NCI-H774 (cell line): ENCODE results near the gene PYY.
"Not testable (repeated sequence)": the region's sequence is repeated elsewhere in the genome, so short reads cannot be mapped to it uniquely, and the experiment has no call there.

Experiments
- DNase-seq: peaks from one replicate; lab custom pipeline; 2025; lab: John Stamatoyannopoulos, UW

The PYY gene

GRCh38 chr17:43978078-43978477 lies 24.3 kb upstream of the PYY start:
- no peak for DNase-seq

- no peak for DNase-seq
Observed at GRCh38 chr17:43976963-43977837, 23.5 kb upstream of the PYY start.

- DNase-seq, result no peak
Observed at GRCh38 chr17:43975898-43976297, 22.2 kb upstream of the PYY start.

GRCh38 chr17:43974382-43975266 lies 20.9 kb upstream of the PYY start:
- no peak for DNase-seq

- DNase-seq, result not testable (repeated sequence)
Observed at GRCh38 chr17:43972444-43973212, 18.9 kb upstream of the PYY start.

DNA sequence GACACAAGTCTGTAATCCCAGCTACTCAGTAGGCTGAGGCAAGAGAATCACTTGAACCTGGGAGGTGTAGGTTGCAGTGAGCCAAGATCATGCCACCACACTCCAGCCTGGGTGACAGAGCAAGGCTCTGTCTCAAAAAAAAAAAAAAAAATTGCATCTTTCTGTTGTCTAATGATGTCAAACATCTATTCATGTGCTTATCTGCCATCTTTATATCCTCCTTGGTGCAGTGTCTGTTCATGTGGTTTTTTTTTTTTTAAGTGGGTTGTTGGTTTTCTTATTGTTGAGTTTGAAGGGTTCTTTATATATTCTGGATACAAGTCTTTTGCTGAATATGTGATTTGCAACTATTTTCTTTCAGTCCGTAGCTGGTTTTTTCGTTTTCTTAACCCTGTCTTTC lies 17.7 kb upstream of the PYY start:
- not testable (repeated sequence) for DNase-seq

DNA sequence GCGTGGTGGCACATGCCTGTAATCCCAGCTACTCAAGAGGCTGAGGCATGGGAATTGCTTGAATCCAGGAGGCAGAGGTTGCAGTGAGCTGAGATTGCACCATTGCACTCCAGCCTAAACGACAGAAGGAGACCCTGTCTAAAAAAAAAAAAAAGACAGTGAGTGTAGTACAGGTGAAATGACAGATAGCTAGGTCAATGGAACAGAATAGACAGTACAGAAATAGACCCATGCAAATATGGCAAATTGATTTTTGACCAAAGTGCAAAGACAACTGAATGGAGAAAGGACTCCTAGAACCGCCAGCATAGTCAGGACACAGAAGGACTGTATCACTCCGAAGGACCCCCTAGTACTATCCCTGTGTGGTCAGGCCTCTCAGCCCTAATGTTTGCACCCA lies 16.6 kb upstream of the PYY start:
- DNase-seq, result no peak

- DNase-seq, result no peak
Observed at GRCh38 chr17:43967251-43967875, 13.6 kb upstream of the PYY start.

DNA sequence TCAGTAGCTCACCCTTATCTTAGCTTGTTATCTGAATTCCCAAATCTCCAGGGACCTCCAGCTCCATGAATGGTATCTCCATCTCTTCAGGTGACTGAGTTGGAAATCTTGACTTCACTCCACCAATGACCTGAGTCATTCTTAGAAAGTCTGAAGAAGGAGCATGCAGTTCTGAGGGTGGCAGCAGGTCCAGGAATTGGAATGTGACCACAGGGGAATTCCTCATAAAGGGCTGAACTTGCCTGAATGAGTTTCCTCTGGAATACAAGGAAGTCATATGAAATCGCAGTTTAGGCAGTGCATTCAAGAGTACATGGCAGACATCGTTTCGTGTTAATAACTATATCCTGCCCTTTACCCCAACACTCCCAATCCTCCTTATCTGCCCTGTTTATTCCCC lies 12.5 kb upstream of the PYY start:
- no peak for DNase-seq

- no peak for DNase-seq
Observed at GRCh38 chr17:43962479-43962878, 8.7 kb upstream of the PYY start.

DNA sequence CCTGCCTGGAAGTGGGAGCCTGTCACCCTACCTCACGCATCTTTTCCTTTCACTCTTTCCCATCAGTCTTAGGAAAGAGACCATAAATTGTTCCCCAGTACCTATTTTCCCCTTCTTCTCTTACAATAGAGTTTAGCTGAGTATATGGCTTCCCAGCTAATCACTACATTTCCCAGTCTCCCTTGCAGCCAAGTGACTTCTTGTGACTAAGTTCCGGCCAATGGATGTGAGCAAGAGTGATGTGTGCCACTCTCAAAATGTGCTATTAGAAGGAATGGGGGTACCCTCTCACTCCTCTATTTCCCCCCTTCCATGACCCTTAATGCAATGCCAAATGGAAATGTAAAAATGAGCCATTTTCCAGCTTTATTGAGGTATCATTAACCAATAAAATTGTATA lies 8.2 kb upstream of the PYY start:
- DNase-seq, result no peak

- not testable (repeated sequence) for DNase-seq
Observed at GRCh38 chr17:43961292-43961691, 7.6 kb upstream of the PYY start.

DNA sequence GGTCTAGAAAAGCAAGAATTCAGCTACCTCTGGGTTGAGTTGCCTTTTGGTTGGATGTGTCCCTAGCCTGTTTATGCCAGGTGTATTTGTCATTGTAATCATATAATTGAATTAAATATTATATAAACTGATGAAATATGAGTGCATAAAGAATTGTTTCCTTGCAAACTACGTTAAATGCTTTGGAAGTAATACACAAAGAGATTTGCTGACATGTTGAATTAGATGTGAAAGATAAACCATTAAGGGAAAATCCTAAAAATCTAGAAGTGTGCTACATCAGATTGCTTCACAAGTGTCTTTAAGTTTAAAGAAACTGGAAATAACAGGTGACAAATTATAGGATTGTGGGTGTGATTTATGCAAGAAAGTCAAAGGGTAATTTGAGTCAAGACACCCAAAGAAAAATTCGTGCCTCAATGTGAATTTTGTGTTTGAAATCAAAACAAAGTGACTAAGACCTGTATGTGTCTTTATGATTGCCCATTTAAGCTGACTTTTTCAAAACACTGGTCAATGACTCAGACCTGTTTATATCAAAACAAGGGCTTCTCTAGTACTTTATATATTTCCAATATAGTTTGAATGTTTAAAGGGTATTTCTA lies 5.1 kb upstream of the PYY start:
- DNase-seq, result no peak

DNA sequence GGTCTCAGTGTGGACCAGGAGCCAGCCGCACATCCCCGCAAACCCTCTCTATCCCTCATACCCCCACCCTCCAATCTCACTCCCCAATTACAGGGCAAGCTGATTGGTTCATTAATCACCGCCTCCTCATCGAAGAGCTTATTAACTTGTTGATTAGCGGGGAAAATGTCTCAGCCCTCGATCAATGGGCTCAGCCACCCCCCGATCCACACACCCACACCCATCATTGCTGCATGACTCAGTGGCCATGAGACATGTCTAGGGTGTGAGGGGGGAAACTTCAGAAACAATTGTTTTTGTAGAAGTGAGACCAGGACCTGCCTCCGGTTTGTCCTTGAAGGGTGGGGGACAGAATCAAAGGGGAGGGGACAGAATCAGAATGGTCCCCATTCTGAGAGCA lies 2.5 kb upstream of the PYY start:
- DNase-seq, result no peak

DNA sequence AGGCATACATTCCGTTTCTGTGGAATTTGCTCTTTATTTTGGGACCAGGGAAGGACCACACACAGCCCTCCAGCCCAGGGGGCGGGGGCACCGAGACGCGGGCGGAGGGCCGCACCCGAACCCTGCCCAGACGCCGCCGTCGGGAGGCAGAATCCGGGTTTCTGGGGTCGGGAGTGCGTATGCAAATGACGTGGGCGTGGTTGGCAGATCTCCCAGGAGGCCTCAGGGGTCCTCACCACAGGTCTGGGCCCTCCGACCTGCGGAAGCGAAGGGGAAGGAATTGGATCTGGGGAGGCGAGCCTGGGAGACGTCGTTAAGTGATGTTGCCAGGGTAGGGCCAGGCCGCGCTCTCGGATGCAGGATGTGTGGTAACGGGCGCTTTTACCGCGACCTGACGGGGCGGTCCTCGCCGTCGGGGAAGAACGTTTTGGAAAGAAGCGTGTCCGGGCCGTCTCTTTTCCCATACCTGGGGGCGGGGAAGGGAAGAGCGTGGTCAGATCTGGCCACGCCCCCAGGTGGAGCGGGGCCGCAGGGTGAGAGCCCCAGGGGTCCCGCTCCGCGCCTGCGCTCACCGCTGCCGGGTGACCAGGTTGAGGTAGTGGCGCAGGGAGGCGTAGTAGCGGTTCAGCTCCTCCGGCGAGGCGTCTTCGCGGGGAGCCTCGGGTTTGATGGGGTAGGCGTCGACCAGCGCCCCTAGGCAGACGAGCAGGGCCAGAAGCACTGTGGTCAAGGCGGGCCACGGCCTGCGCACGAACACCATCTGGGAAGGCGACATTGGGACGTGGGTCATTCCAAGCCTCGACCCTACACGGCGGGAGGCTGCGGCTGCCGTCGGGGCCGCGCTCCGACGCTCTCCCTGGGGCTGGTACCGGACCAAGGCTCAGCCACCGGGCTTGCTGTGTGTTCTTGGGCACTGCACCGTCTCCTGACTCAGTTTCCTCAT lies 745 bp downstream of the PYY start:
- peak; percentile 50 for DNase-seq

DNA sequence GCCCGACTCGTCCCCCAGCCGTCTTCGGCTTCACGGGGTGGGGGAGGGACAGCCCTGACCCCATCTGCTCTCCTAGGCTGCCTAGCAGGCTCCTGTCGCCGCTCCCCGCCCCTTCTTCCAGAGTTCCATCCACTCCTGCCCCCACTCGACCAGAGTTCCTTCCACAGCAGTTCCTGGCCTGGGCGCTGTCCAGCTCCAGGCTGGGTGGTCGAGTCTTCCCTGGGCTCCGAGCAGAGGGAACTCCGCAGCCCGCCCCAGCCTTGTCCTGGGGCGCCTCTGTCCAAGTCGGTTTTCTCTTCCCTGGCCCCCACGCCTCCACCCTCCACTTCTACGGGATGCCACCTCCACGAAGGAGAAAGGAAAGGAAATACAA lies 1.4 kb downstream of the PYY start:
- no peak for DNase-seq

GRCh38 chr17:43951750-43952149 lies 2.0 kb downstream of the PYY start:
- no peak for DNase-seq

GRCh38 chr17:43950554-43950953 lies 3.2 kb downstream of the PYY start:
- DNase-seq, result no peak

GRCh38 chr17:43949781-43950180 lies 4.0 kb downstream of the PYY start:
- DNase-seq, result no peak

GRCh38 chr17:43946781-43947180 lies 7.0 kb downstream of the PYY start:
- DNase-seq, result no peak
